GM19324 (cell line): Measurements from ENCODE around the gene TBRG1.

ENCODE experiments used
- ATAC-seq: cut with Tn5 transposase; IDR thresholded peaks from one replicate; pipeline ENCODE4 v1.9.1; 2021; ENCODE audit warnings: mild to moderate bottlenecking, moderate library complexity; ENCODE audit not compliant: unreplicated experiment, low FRiP score

The TBRG1 gene

DNA sequence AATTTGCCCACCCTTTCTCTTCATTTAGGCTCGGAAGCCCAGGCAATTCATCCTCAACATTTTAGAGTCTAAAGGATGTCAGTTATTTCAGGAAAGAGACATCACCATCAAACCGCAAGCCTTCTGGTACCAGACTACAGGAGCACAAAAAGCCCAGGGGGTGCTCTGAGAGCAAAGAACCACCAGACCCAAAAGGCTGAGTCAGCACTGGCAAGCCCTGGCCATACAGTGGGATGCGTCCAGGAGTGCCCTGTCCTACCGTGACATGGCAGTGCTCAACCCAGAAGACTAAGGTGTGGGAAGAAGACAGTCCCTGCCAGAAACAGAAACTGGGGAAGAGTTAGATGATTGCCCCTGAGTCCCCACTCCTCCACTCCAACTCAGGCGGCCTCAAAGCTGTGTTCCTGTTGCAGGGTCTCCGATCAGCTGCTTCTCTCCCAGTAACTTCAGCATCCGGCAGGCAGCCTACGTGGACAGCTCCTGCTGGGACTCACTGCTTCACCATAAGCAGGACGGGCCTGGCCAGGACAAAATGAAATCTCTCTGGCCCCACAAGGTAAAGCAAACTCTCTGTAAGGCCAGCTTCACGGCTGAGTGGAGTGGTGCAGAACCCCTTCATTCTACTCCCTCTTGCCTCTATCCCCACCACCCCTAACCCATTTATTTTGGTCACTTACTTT, 10.0 kb upstream of the TBRG1 start:
- no peak for ATAC-seq

DNA sequence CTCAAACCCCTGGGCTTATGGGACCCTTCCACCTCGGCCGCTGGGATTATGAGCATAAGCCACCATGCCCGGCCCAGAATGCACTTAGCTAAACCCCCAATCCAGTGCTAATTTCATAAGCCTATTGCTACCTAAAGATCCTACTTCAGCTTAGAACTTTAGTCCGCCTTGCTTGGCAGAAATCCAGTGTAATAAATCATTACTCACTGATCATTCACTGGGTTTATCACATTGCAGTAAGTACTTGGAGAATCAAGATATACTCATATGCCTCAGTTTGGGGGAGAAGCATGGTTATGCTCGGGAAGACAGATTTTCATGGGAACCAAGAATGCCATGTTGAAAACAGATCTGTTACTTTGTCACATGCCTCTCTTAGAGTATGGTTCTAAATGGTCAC, 3.8 kb upstream of the TBRG1 start:
- no peak for ATAC-seq

DNA sequence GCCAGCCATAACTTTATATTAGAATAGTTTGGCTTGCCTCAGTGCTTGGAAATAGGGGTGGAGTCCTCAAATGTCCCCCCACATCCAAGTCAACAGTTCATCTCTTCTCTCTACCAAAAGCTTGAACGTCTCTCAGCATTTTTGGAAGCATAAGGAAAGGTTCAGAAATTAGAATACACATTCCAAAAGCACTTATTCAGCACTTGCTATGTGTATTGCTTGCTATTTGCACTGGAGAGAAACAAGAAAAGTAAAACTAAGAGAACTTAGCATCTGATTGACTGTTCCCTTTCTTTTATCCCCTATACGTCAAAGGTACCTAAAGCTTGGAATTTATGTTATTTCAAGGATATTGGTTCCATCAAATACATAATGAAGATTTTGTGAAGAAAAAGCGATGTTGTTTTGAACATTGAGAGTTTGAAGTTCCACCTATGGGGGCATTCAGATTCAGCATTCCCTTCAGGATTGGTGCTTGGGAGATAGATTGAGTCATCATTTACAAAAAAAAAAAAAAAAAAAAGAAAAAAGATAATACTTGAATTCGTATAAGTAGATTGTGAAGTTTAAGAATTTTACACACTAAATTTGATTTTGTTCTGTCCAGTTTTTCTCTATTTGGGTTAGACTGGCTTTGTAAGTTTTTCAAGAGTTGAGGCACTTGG, 1.3 kb downstream of the TBRG1 start:
- no peak for ATAC-seq

DNA sequence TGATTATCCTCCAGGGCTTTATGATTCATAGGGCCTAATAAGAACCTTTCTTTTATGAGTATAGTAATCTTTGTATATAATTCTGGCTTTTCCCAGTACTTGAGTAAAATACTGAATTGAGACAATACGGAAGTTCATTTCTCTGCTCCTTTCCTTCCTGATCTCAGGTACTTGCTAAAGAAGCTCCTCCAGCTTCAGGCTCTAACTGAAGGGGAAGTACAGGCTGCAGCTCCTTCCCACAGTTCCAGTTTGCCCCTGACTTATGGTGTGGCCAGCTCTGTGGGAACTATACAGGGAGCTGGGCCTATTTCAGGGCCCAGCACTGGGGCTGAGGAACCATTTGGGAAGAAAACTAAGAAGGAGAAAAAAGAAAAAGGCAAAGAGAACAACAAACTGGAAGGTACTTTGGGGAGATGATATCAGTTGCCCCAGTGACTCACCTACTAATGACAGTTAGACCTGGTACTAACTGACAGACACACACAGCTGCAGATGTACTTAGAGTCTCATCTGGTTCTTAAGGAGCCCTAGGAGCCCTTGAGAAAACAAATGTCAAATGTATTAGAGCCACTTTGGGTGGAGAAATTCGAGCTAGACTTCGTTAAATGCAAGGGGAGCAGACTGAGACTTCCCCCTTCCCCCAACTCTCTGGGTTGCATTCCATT, 3.0 kb downstream of the TBRG1 start:
- no peak for ATAC-seq

DNA sequence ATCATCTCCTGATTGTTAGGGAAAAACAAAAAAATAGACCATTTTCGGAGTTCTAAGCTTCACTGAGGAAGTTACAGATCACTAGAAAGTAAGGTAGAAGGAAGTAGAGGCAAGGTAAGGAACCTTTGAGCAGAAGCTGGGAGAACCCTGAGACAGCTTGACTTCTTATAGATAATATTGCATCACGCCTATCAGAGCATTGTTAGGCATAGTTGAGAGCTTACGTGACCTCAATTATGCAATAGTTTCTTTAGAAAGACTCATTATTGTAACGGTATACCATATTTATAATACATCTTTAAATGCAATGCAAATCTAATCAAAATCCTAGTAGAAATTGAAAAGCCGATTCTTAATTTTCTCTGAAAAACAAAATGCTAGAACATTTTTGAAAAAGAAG, 4.9 kb downstream of the TBRG1 start:
- no peak for ATAC-seq

DNA sequence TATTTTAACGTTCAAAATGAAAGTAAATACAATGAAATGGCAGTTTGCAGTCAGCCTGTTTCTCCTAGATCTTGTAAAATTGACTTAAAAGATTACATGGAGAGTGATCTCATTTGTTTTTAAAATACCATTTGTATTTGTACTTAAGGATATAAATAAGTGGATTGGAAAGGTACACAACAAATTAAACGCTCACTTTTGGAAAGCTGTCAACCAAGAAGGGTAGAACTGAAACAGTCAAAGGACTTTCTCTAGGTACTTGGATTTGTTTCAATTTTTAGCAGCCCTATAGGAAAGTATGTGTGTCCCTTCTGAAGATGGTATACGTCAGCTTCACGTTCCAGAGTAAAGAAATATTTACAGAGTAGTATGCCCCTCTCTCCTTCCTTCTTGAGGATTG, 7.3 kb downstream of the TBRG1 start:
- ATAC-seq: no peak

DNA sequence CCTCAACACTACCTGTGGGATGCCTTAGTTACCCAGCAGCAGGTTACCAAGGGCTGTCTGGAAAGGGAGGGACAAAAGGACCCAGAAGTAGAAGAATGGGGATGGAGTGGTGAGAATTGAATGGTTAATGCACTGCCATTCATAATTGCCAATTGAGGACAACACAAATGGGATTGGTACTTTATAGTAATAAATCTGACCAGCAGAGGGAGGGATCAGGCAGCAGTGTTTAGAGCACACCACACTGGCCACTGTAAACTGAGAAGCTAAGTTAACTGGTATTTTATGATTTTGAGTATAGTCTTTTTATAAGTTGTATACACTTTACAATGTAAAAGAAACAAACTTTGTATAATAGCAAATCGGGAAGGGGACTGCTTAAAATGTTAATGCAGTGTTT, 10.7 kb downstream of the TBRG1 start:
- ATAC-seq: no peak

DNA sequence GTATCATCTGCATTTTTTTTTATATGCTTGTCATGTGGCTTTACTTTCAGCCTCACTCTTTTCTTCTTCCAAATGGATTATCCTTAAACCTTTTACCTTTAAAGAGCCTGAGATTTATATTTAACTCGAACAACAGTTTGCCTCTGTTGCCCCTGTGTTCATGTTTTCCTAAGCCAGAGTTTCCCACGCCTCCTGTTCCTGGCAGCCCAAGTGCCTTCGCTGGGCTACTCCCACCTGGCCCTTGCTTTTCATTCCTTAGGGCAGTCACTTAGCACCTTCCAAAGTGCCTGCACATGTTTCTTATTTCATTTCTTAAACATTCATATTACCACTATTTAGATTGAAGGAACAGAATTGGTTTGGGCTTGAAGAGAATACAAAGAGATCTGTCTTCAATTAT, 13.3 kb downstream of the TBRG1 start:
- no peak for ATAC-seq

DNA sequence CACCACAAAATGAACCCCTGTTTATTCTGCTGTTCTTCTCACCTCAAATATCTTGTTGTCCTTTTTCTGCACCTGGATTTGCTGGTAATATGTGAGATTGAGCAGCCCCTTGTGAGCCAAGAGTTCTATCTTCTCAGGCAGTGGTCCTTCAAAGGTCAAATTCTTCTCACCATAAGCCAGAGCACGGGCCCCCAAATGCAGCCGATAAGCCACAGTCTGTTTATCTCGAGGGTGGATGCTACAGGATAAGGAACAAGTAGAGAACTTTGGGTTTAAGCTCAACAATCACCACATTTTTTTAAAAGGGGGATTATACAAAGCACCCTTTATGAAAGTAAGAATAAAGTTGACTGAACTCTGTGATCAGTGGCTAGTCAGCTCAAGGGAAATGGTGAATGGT, 15.8 kb downstream of the TBRG1 start:
- ATAC-seq: no peak

DNA sequence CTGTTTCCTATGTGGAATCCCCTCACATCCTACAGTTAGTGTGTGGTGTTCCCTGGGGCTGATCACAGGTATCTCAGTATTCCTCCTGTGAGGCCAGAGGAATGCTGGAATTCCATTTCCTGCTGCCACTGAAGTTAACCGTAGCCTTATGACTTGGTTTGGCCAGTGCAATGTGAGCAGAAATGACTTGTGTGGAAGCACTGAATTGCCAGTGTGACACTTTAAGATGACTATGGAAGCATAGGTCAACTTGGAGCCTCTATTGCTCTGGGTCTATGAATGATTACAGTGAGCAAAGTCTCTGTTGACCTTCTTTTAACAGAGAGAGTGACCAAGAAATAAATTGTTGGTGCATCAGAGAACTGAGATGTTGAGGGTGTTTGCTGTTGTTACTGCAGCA, 16.5 kb downstream of the TBRG1 start:
- no peak for ATAC-seq

DNA sequence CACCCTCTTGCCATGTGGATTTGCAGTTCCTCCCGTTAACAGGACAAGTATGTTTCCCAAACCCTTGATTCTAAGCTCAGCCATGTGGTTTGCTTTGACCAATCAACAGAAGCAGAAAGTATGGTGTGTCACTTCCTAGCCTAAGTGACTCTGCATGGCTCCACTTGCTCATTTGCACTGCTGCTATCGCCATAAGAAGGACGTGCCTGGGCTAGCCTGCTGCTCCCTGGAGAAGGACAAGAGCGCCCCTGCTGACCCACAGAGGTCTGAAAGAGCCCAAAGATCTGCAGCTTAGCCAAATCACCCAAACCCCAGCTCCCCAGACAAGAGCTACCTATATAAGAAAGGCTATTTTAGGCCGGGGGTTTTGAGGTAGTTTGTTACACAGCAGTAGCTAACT, 18.0 kb downstream of the TBRG1 start:
- ATAC-seq: no peak

DNA sequence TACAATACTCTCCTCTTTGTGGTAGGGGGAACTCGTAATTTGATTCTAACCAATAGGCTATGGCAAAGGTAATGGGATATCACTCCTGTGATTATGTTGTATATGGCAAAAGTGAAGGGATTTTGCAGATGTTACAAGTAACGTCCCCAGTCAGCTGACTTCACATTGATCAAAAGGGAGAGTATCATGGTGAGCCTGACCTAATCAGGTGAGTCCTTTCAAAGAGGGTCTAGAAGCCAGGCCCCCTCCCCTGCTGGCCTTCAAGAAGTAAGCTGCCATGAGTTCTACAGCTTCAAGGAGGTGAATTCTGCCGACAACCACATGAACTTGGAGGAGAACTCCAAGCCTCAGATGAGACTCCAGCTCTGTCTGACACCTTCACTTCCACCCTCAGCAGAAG, 20.0 kb downstream of the TBRG1 start:
- ATAC-seq: no peak

DNA sequence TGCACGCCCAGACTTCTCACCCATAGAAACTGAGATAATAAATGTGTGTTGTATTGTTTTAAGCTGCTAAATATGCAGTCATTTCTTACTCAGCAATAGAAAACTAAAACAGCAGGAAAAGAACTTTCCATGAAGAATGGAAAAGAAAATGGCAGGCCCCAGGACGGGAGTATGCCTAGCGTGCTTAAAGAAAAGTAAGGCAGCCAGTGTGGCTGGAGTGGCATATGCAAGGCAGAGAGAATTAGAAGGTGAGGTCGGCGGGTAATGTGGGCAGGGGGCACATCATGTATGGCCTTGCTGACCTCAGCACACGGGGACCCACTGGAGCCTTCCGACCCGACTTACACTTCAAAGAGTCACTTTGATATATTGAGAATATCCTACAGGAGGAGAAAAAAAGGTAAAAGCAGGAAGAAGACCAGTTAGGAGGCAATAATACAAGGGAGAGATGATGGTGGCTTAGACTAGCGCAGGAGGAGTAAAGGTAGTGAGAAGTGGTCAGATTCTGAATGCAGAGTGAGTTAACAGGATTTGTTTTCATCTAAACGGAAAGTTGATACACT, 20.5 kb downstream of the TBRG1 start:
- no peak for ATAC-seq

DNA sequence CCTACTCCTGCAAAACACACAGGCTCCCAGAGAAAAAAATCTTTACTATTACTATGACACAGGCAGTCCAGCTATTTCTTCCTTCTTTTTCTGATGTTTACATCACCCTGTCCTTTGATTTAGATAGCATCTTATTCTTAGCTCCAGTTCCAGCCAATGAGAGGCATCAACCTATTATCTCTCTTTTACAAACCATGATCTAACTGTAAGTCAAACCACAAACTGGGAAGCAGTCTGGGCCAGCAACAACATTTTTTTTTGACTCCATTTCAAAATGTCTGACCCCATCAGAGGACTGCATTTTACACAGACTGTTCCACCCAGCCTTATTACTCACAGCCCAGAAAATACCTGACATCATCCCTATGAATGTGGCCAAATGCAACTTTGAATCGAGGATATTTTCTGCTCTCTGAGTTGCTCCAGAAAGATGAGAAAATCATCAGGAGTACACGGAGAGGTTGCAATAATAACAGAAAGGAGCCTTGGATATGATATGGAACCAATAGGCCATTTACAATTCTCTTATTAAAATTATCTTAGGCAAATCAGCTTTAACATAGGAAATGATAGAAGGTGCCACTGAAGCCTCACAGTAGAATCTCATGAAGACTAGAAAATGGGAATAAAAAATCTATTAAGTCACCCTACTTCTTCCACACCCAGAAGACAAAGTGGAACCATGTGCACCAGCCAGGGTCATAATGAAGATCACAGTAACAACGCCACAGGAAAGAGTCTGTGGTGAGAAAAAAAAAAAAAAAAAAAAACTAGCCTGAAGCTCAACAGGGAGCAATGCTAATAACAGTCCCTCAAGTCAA, 21.2 kb downstream of the TBRG1 start:
- ATAC-seq: no peak

DNA sequence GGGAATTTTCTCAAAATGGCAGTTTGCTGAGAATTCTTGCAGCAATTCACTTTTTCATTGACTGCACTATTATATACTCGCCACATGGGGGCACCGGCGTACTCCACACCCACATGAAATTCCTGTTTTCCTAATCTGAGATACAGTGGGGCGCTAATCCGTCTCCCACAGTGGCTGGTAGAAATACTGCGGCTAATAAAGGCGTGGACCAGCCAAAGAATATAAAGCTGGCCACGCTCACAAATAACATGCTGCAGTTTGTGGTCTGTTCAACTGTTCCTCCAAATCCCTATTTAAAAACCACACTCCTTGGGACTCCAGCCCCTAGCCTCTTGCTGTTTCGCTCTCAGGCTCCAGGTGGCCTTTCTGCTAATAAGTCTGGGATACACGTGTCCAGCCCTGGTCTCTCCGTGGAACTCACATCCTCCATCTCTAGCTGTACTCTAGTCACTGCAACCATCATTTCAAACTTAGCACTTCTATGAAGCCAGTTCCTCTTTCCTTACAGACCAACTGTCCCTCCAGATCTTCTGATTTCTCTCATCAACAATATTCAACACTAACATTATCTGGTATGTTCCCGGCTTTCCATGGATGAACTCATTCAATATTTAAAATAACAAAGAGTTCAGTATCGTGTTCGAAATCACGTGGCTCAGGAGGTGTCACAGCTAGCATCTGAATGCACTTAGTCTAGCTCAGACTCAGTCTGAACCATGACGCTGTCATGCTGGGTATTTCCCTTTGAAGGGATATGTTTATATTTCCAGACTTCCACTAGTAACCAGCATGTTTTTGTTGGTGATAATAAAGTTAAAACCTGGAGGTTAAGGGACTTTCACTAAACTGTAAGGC, 22.0 kb downstream of the TBRG1 start:
- ATAC-seq: no peak

DNA sequence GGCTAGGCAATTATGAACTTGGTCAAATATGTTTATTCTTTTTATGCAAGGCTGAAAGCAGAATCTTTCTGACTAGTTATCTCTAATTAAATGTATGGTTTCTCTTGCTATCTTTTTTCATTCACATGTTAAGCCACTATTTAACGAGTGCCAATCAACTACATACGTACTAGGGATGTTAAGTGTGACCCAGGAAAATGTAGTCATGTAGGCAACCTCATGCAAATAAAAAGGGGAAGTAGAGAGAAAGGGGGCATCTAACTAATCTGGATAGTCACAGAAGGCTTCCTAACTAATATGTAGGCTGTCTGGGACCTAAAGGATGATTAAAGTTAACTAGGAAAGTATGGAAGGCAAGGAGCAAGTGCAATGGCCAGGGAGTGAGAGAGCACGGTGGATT, 23.5 kb downstream of the TBRG1 start:
- no peak for ATAC-seq

DNA sequence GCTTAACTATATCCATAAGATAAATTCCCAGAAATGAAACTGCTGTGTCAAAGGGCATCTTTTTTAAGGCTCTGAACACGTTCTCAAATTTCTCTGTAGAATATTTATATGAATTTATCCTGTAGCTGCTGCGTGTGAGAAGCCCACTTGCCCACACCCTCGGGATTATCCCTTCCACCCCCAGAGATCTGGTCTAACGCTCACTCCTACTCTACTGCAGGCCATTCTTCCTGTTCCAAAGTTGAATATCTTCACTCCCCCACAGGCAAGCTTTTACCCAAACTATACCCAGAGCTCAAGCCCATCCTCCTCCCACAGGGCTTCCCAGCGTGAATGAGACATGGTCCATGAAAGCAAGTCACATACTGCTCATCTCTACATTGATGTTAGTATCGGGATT, 25.9 kb downstream of the TBRG1 start:
- ATAC-seq: no peak

DNA sequence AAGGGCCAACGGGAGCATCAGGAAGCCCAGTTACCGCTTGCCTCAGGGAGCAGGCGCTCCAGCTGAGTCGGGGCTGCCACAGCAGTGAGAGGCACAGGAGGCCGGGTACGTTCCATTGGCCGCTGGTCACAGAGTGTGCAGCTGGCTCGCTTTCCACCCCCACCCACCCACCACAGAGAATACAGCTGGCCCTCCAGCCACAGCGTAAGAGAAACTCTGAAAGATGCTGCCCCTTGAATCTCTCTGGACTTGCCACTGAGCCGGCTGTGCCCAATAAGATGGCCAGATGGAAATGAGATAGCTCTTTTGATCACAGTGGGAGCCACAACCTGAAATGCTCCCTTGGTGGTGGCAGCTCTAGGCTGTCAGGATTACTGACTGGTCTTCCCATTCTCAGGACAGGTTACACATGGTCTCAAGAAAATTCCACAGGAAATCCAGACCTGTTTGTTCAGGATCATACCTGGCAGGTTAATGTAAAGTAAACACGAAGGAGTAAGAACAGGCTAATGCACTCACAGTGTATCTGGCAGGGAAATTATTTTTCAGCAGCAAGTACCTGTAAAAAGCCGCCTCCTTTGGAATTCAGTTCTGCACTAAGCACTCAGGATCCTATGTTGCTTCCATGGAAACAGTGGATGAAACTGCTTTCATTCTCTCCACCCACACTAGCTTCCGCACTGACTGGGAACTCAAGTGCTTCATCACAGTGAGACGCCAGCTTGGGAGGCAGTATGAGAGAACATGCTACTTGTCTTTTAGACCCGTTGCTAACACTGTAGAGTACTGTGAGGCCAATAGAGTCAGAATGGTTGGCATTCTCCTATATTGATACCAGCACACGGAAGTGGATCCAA, 34.3 kb downstream of the TBRG1 start:
- no peak for ATAC-seq

DNA sequence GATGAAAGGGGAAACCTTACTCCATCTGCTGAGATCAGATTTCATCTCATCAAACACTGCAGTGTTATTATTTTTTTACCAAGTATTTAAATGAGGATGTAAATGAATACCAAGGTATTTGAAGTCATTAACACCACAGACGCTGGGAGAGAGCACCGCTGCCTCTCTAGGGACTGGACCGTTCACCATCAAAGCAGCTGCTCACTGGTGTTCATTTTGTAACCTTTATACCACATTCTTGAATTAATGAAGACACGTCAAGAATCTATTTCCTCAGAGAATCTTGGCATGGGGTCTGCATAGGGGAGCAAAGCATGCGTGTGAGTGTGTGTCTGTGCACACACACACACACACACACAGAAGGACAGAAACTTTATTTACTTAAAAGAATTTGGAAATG, 35.2 kb downstream of the TBRG1 start:
- no peak for ATAC-seq
